Uterus (tissue), 4 donors: ENCODE results near the gene NTRK2. TPM values are rescaled to one million over a fixed set of nuclear protein-coding genes. Genes with fewer than 3 reads are reported as not detected.

Experiments
- DNase-seq, 2 donors: peaks; one replicate each; pipeline ENCODE4 v3.0.0-alpha.2; 2019 to 2020
- H3K27ac ChIP-seq, 2 donors: fragments of 200-600 bp; sonication (generic); 1 replicate in 1 of 2; 2 replicates in 1 of 2; pipeline ENCODE4 v1.5.1; 2016 to 2018
- H3K27me3 ChIP-seq, 2 donors: fragments of 200-600 bp; sonication (generic); one replicate each; pipeline ENCODE4 v1.5.1; 2018 to 2019; ENCODE audit warnings: control low read depth in 1 of 2
- H3K36me3 ChIP-seq, 2 donors: fragments of 200-600 bp; sonication (generic); one replicate each; pipeline ENCODE4 v1.5.1; 2019; ENCODE audit warnings: control low read depth in 1 of 2
- H3K4me1 ChIP-seq, 2 donors: fragments of 200-600 bp; sonication (generic); one replicate each; pipeline ENCODE4 v1.5.1; 2018 to 2019; ENCODE audit warnings: control low read depth in 1 of 2
- H3K4me3 ChIP-seq, 2 donors: fragments of 200-600 bp; sonication (generic); 1 replicate in 1 of 2; 2 replicates in 1 of 2; pipeline ENCODE4 v1.5.1; 2018 to 2019; ENCODE audit warnings: mild to moderate bottlenecking in 1 of 2
- H3K9me3 ChIP-seq, 2 donors: fragments of 200-600 bp; sonication (generic); one replicate each; pipeline ENCODE4 v1.5.1; 2019; ENCODE audit warnings: control low read depth in 1 of 2
- POLR2A ChIP-seq, 2 donors: fragments of 450-650 bp; IDR thresholded peaks; one replicate each; pipeline ENCODE4 v1.6.1; 2016; ENCODE audit warnings: antibody characterized with exemption in 2 of 2, mild to moderate bottlenecking in 1 of 2, moderate library complexity in 1 of 2
- intact Hi-C: fragments of 100-400 bp; cut with DNase I; formaldehyde crosslinking; loops from one replicate; pipeline ENCODE4 v1.15.1; 2023; ENCODE audit warnings: low total_unique reads
- total RNA-seq, 4 donors: library from RNA; depleted of rRNA in 3 of 4; stranded (reverse); fragments of >200 nt in 3 of 4; gene quantifications; one replicate each; pipeline versions ENCODE4 v1.1.0 to v1.2.4, GENCODE V29; 2014 to 2023
- TF ChIP-seq, protein P1 (sequence below), 4 experiments: fragments of 200-600 bp in 2 of 4; fragments of 450-650 bp in 2 of 4; sonication (generic) in 2 of 4; IDR thresholded peaks; one replicate each; pipeline ENCODE4 v1.5.1; 2016 to 2019; ENCODE audit warnings: antibody characterized with exemption in 4 of 4, mild to moderate bottlenecking in 2 of 4, moderate library complexity in 1 of 4
- donor health status: DM: yes; HTN: yes; CAD: no.

NTRK2 gene
- total RNA-seq, 4 donors from 2014 or later = 6.5 to 23.2 (median 12.5) TPM

DNA sequence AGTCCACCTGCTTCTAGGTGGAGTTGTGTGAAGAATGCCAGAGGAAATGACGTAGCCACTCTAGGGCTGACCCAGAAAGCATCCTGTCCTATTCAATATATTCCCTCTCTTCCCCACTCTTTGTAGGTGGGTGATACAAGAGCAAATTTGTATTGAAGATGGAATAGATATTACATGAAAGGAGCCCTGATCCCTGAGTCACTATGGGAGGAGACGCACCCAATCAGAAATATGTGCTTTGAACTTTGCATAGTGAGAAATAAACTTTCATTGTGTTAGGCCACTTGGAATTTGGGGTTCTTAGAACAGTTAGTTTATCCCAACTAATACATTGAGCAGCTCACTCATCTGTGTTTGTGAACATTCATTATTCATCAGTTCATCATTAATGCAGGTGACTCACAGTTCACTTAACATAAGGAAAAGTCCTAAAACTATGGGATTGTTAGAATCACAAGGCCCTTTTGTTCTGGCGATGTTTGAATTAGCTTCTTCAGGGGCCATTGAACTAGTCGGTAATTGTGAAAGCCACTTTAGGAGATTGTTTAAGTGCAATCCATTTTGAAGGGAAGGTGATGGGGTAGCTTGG, 26.9 kb upstream of the NTRK2 start:
- intact Hi-C loops = no loop called here
- Histone ChIP-seq H3K27me3 (no peaks in the 10 kb centered on the region), H3K9me3 (no peaks in the 10 kb centered on the region), H3K4me3 (no peak overlapping the region), H3K36me3 (no peaks in the 10 kb centered on the region), H3K4me1 (no peaks in the 10 kb centered on the region), H3K27ac (no peak overlapping the region)
- no peak for DNase-seq
- TF ChIP-seq, protein P1, sequence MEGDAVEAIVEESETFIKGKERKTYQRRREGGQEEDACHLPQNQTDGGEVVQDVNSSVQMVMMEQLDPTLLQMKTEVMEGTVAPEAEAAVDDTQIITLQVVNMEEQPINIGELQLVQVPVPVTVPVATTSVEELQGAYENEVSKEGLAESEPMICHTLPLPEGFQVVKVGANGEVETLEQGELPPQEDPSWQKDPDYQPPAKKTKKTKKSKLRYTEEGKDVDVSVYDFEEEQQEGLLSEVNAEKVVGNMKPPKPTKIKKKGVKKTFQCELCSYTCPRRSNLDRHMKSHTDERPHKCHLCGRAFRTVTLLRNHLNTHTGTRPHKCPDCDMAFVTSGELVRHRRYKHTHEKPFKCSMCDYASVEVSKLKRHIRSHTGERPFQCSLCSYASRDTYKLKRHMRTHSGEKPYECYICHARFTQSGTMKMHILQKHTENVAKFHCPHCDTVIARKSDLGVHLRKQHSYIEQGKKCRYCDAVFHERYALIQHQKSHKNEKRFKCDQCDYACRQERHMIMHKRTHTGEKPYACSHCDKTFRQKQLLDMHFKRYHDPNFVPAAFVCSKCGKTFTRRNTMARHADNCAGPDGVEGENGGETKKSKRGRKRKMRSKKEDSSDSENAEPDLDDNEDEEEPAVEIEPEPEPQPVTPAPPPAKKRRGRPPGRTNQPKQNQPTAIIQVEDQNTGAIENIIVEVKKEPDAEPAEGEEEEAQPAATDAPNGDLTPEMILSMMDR (IDR thresholded peaks at IDR 0.05) = no peak
- no peak for TF ChIP-seq POLR2A (IDR thresholded peaks at IDR 0.05)

DNA sequence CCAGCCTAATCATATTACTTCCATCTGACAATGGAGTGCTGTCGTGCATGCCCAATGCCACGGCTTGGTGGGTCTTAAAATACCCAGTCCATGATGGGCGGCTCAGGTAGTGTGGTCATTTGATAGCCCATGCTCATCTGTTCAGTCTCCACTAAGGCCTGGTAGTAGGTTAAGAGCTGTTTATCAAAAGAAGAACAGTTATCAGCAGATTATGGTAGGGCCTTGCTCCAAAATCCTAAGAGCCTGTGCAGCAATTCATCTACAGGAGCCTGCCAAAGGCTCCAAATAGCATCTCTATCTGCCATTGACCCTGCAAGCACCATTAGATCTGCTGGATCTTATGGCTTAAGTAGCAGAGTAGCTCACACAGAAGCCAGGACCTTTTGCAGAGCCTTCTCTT, 21.8 kb upstream of the NTRK2 start:
- TF ChIP-seq, protein P1 (IDR thresholded peaks at IDR 0.05) = no peak
- TF ChIP-seq POLR2A (IDR thresholded peaks at IDR 0.05) = no peak
- H3K9me3 ChIP-seq = no peaks in the 10 kb centered on the region
- H3K27me3 ChIP-seq = no peaks in the 10 kb centered on the region
- no peak overlapping the region for H3K27ac ChIP-seq
- H3K4me1 ChIP-seq = no peaks in the 10 kb centered on the region
- no peak for DNase-seq
- H3K4me3 ChIP-seq = no peak overlapping the region
- H3K36me3 ChIP-seq = no peaks in the 10 kb centered on the region
- intact Hi-C loops = no loop called here

DNA sequence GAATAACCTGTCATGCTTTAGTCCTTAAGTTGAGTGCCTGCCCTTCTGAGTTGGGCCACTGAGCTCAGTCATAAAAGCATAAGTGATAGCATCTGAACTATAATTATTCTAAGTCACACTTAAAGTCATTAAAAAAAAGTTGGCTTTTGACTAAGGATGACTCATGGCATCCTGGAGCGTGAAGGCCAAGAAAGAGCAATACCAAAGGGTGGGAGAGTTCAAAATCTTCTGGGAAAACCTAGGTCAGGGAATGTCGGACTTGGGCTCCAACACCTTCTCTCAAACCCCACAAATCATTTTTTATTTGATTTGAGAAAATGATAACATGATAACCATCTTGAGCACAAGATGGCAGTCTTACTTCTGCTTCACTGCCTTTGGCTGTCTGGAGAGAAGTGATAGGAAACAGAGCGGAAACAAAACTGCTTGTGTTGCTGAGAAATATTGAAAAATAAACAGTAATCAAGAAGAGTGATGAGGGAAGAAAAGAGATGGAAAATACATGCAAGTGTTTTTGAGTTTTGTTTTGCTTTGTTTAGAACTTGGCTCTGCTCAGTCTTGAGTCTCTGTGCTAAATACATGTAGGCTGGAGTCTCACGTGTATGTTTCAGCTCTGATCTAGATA, 16.9 kb upstream of the NTRK2 start:
- no peaks in the 10 kb centered on the region for H3K4me1 ChIP-seq
- H3K27me3 ChIP-seq = no peaks in the 10 kb centered on the region
- TF ChIP-seq, protein P1 (IDR thresholded peaks at IDR 0.05) = peak in 1 of 4 experiments; percentile 6
- TF ChIP-seq POLR2A (IDR thresholded peaks at IDR 0.05) = no peak
- intact Hi-C loops = no loop called here
- DNase-seq = no peak
- no peak overlapping the region for H3K27ac ChIP-seq
- no peaks in the 10 kb centered on the region for H3K9me3 ChIP-seq
- H3K36me3 ChIP-seq = no peaks in the 10 kb centered on the region
- no peak overlapping the region for H3K4me3 ChIP-seq

DNA sequence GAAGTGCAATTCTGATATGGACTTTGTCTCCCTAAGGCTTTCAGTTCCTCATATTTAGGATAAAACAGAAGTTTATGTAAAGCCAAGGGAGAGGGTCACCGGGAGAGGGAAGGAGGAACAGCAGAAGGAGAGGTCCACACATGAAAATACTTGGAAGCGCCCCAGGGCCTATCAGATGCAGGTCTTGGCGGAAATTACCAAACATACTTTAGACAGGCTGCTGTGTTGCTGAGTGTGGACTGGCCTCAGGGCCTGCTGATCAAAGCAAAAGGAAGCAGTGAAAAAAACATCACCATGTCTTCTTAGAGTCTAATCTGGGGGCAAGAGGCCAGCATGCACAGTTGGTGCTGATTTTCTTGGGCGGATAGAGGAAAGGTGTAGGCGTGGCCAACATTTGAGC, 14.1 kb upstream of the NTRK2 start:
- no peaks in the 10 kb centered on the region for H3K9me3 ChIP-seq
- no peaks in the 10 kb centered on the region for H3K27me3 ChIP-seq
- no peak overlapping the region for H3K4me3 ChIP-seq
- H3K27ac ChIP-seq = no peak overlapping the region
- intact Hi-C loops = no loop called here
- no peak for TF ChIP-seq POLR2A (IDR thresholded peaks at IDR 0.05)
- TF ChIP-seq, protein P1 (IDR thresholded peaks at IDR 0.05) = no peak
- H3K4me1 ChIP-seq = no peaks in the 10 kb centered on the region
- H3K36me3 ChIP-seq = no peaks in the 10 kb centered on the region
- DNase-seq = no peak

DNA sequence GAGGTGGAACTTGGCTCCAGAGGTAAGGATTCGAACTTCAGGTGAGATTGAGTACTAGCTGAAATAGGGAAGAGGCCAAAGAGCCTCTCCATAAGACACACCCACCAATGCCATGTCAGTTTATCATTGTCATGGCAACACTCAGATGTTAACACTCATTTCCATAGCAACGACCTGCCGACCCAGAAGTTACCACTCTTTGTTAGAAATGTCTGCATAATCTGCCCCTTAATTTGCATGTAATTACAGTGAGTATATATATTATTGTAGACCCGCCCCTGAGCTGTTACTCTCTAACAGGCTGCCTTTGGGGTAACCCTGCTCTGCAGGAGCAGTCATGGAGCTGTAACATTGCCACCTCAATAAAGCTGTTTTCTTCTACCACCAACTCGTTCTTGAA, 10.2 kb upstream of the NTRK2 start:
- intact Hi-C loops = no loop called here
- no peak overlapping the region for H3K27ac ChIP-seq
- H3K4me1 ChIP-seq = no peaks in the 10 kb centered on the region
- no peaks in the 10 kb centered on the region for H3K27me3 ChIP-seq
- TF ChIP-seq, protein P1 (IDR thresholded peaks at IDR 0.05) = no peak
- TF ChIP-seq POLR2A (IDR thresholded peaks at IDR 0.05) = no peak
- H3K4me3 ChIP-seq = no peak overlapping the region
- no peaks in the 10 kb centered on the region for H3K9me3 ChIP-seq
- no peaks in the 10 kb centered on the region for H3K36me3 ChIP-seq
- no peak for DNase-seq
